GM23248 (cell line): ENCODE data around the gene ATP2C1. TPM values are rescaled to one million over a fixed set of nuclear protein-coding genes. Genes with fewer than 3 reads are reported as not detected.

Source experiments
- DNase-seq: peaks from one replicate; pipeline ENCODE4 v3.0.0-alpha.2; 2015
- H2AFZ ChIP-seq: fragments of 200-600 bp; sonication (generic); 2 replicates; pipeline ENCODE4 v1.6.1; 2016; ENCODE audit warnings: antibody characterized with exemption
- H3F3A ChIP-seq: fragments of 200-600 bp; sonication (generic); 2 replicates; pipeline ENCODE4 v1.6.1; 2016; ENCODE audit warnings: mild to moderate bottlenecking, antibody characterized with exemption, mixed run types; ENCODE audit not compliant: insufficient read depth
- H3K27ac ChIP-seq: fragments of 200-600 bp; sonication (generic); 2 replicates; pipeline ENCODE4 v1.5.1; 2016; ENCODE audit warnings: mild to moderate bottlenecking
- H3K27me3 ChIP-seq: fragments of 200-600 bp; sonication (generic); replicated peaks from 2 replicates; pipeline ENCODE4 v1.6.1; 2016; ENCODE audit warnings: mild to moderate bottlenecking; ENCODE audit not compliant: insufficient read depth
- H3K36me3 ChIP-seq: fragments of 200-600 bp; sonication (generic); 2 replicates; pipeline ENCODE4 v1.6.1; 2016; ENCODE audit warnings: low read depth, mild to moderate bottlenecking
- H3K4me1 ChIP-seq: fragments of 200-600 bp; sonication (generic); 2 replicates; pipeline ENCODE4 v1.6.1; 2016; ENCODE audit warnings: mild to moderate bottlenecking; ENCODE audit not compliant: insufficient read depth
- H3K4me2 ChIP-seq: fragments of 200-600 bp; sonication (generic); one replicate; pipeline ENCODE4 v1.6.1; 2016; ENCODE audit warnings: mild to moderate bottlenecking; ENCODE audit not compliant: unreplicated experiment
- H3K4me3 ChIP-seq: fragments of 200-600 bp; sonication (generic); 2 replicates; pipeline ENCODE4 v1.5.1; 2016; ENCODE audit warnings: mild to moderate bottlenecking
- H3K79me2 ChIP-seq: fragments of 200-600 bp; sonication (generic); 2 replicates; pipeline ENCODE4 v1.6.1; 2016; ENCODE audit warnings: mild to moderate bottlenecking; ENCODE audit not compliant: insufficient read depth
- H3K9ac ChIP-seq: fragments of 200-600 bp; sonication (generic); 2 replicates; pipeline ENCODE4 v1.6.1; 2016; ENCODE audit warnings: mild to moderate bottlenecking
- H3K9me2 ChIP-seq: fragments of 200-600 bp; sonication (generic); 2 replicates; pipeline ENCODE4 v1.6.1; 2016; ENCODE audit warnings: mixed run types, mild to moderate bottlenecking, moderate library complexity; ENCODE audit not compliant: insufficient read depth
- H3K9me3 ChIP-seq: fragments of 200-600 bp; sonication (generic); one replicate; pipeline ENCODE4 v1.6.1; 2017; ENCODE audit warnings: low read depth
- H4K20me1 ChIP-seq: fragments of 200-600 bp; sonication (generic); 2 replicates; pipeline ENCODE4 v1.6.0; 2016; ENCODE audit not compliant: insufficient read depth
- EZH2 ChIP-seq: fragments of 200-600 bp; sonication (generic); IDR thresholded peaks from 2 replicates; pipeline ENCODE4 v1.6.1; 2018; ENCODE audit warnings: antibody characterized with exemption, mild to moderate bottlenecking; ENCODE audit not compliant: insufficient read depth, poor library complexity, severe bottlenecking
- EZH2phosphoT487 ChIP-seq: fragments of 200-600 bp; sonication (generic); IDR thresholded peaks from 2 replicates; pipeline ENCODE4 v1.6.1; 2018; ENCODE audit warnings: antibody characterized with exemption, moderate library complexity, mild to moderate bottlenecking, low read depth; ENCODE audit not compliant: insufficient read depth
- WGBS, 2 experiments: methylation state at CpG; one replicate each; pipeline ENCODE4 v1.1.6; 2015 to 2017; ENCODE audit warnings: low lambda C conversion rate in 2 of 2, low coverage in 1 of 2; ENCODE audit errors: missing lambda C conversion rate in 2 of 2; 5-methylcytosine and 5-hydroxymethylcytosine counted together
- in situ Hi-C: fragments of 300-500 bp; cut with MboI; formaldehyde crosslinking; loops from 2 replicates; pipeline ENCODE4 v1.15.0; 2020
- polyA plus RNA-seq: library from polyadenylated mRNA; unstranded; fragments of >200 nt; fragmentation: Nextera tagmentation; extraction: Ambion mirVana; gene quantifications from 2 replicates; pipeline ENCODE4 v1.2.1, GENCODE V29; 2016
- total RNA-seq: library from RNA; depleted of rRNA; stranded (reverse); fragments of >200 nt; shearing (Covaris generic); gene quantifications from 2 replicates; pipeline ENCODE4 v1.2.3, GENCODE V29; 2014

The ATP2C1 gene
- total and polyA plus RNA-seq, 2 experiments from 2014 or later: 73.6 to 74.7 TPM

DNA sequence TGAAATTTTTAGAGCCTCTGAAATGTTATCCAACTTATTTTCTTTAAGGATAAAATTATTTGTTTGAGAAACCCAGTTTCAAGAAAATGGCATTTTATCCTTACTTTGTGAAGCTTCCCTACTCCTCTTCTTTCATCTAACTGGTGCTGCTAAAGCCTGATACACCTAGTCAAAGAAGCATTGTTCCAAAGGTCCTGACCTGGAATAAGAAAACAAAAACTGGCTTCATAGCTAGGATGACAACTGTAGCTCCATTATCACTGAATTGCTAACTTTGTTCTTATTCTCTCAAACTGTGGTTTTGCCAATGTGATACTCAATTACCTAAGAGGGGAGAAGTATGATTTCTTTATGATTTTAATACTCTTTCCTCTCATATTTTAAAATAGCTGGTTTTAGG is 27.6 kb upstream of the ATP2C1 start:
- TF ChIP-seq EZH2phosphoT487 (no peak), EZH2 (no peak)
- Histone ChIP-seq H4K20me1 (no peaks in the 10 kb centered on the region), H3K9me3 (no peaks in the 10 kb centered on the region), H3K27me3 (no peaks in the 10 kb centered on the region; the same call in 1 of the 2 replicates), H3K36me3 (no peaks in the 10 kb centered on the region), H3K4me3 (no peak overlapping the region), H3F3A (no peaks in the 10 kb centered on the region), H2AFZ (no peak overlapping the region), H3K79me2 (no peaks in the 10 kb centered on the region), H3K4me1 (no peaks in the 10 kb centered on the region), H3K9me2 (no peaks in the 10 kb centered on the region), H3K9ac (no peak overlapping the region), H3K4me2 (no peak overlapping the region), H3K27ac (no peak overlapping the region)
- DNase-seq: no peak
- in situ Hi-C loops: no loop called here

DNA sequence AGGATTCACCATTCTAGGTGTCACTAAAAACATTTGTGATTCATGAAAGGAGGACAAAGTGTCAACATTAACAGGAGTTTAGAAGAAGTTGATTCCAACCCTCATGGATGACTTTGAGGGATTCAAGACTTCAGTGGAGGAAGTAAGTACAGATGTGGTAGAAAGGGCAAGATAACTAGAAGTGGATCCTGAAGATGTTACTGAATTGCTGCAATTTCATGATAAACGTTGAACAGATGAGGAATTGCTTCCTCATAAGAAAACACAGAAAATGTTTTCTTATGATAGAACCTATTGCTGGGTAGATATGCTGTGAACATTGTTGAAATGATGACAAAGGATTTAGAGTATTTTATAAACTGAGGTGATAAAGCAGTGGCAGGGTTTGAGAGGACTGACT is 23.5 kb upstream of the ATP2C1 start:
- Histone ChIP-seq H3K79me2 (no peaks in the 10 kb centered on the region), H2AFZ (no peak overlapping the region), H3F3A (no peaks in the 10 kb centered on the region), H3K27ac (no peak overlapping the region), H3K9ac (no peak overlapping the region), H3K36me3 (no peaks in the 10 kb centered on the region), H3K4me3 (no peak overlapping the region), H3K9me2 (no peaks in the 10 kb centered on the region), H3K4me1 (no peaks in the 10 kb centered on the region), H3K9me3 (no peaks in the 10 kb centered on the region), H3K27me3 (no peaks in the 10 kb centered on the region; the same call in 1 of the 2 replicates), H3K4me2 (no peak overlapping the region), H4K20me1 (no peaks in the 10 kb centered on the region)
- 29 to 38% methylated on average over 1 of the region's 1 CpG for WGBS, 2 experiments
- DNase-seq: no peak
- no peak for TF ChIP-seq EZH2phosphoT487
- TF ChIP-seq EZH2: no peak
- in situ Hi-C loops: no loop called here

DNA sequence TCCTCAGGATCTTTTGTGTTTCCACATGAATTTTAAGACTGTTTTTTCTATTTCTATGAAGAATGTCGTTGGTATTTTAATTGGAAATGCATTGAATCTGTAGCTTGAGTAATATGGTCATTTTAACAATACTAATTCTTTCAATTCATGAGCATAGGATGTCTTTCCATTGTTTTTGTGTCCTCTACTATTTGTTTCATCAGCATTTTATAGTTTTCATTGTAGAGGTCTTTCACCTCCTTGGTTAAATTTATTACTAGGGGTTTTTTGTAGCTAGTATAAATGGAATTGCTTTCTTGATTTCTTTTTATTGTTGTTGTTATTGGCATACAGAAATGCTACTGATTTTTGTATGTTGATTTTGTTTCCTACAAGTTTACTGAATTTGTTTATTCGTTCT is 17.3 kb upstream of the ATP2C1 start:
- in situ Hi-C loops: no loop called here
- H3K4me2 ChIP-seq: no peak overlapping the region
- TF ChIP-seq EZH2 (no peak), EZH2phosphoT487 (no peak)
- no peak overlapping the region for H3K4me3 ChIP-seq
- no peaks in the 10 kb centered on the region for H3K79me2 ChIP-seq
- H3K9ac ChIP-seq: no peak overlapping the region
- no peak overlapping the region for H2AFZ ChIP-seq
- H3K9me2 ChIP-seq: no peaks in the 10 kb centered on the region
- no peaks in the 10 kb centered on the region for H3K27me3 ChIP-seq
- H4K20me1 ChIP-seq: no peaks in the 10 kb centered on the region
- no peaks in the 10 kb centered on the region for H3K4me1 ChIP-seq
- no peaks in the 10 kb centered on the region for H3F3A ChIP-seq
- no peaks in the 10 kb centered on the region for H3K36me3 ChIP-seq
- WGBS, 2 experiments: 13 to 17% methylated on average over 2 of the region's 2 CpGs
- no peak for DNase-seq
- H3K27ac ChIP-seq: no peak overlapping the region
- no peaks in the 10 kb centered on the region for H3K9me3 ChIP-seq

DNA sequence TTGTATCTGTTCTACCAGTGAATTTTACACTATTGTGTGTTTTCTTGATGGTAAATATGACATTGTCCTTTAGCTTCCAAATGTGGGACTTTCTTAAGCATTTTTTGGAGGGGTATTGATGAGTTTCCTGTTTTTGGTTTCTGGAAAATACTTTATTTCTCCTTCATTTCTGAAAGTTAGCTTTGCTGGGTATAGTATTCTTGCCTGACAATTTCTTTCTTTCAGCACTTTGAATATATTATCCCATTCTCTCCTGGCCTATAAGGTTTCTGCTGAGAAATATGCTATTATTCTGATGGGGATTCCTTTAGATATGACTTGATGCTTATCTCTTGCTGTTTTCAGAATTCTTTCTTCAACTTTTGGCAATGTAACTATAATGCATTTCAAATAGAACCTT is 15.4 kb upstream of the ATP2C1 start:
- no peak overlapping the region for H2AFZ ChIP-seq
- in situ Hi-C loops: no loop called here
- H3K9me2 ChIP-seq: no peaks in the 10 kb centered on the region
- DNase-seq: no peak
- no peaks in the 10 kb centered on the region for H3K9me3 ChIP-seq
- no peaks in the 10 kb centered on the region for H3K4me1 ChIP-seq
- no peaks in the 10 kb centered on the region for H4K20me1 ChIP-seq
- H3F3A ChIP-seq: no peaks in the 10 kb centered on the region
- no peaks in the 10 kb centered on the region for H3K79me2 ChIP-seq
- no peak overlapping the region for H3K4me2 ChIP-seq
- TF ChIP-seq EZH2phosphoT487 (no peak), EZH2 (no peak)
- no peak overlapping the region for H3K9ac ChIP-seq
- H3K27me3 ChIP-seq: no peaks in the 10 kb centered on the region
- no peaks in the 10 kb centered on the region for H3K36me3 ChIP-seq
- no peak overlapping the region for H3K4me3 ChIP-seq
- H3K27ac ChIP-seq: no peak overlapping the region

DNA sequence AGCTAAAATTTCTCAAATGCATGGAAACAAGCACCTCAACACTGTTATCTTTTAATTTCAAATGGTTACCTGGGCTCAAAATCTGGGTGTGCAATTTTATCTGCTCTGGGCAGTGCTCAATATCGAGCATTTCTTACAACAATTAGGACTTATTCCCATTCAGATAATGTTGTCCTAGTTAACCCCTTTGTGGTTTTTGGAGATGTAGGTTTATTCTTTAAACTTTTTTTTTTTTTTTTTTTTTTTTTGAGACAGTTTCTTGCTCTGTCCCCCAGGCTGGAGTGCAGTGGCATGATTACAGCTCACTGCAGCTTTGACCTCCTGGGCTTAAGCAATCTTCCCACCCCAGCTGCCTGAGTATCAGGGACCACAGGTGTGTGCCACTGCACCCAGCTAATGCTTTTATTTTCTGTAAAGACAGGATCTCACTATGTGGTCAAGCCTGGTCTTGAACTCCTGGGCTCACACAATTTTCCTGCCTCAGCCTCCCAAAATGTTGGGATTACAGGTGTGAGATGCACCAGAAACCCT is 4.4 kb upstream of the ATP2C1 start:
- 0 to 4% methylated on average over 1 of the region's 1 CpG for WGBS, 2 experiments
- no peaks in the 10 kb centered on the region for H4K20me1 ChIP-seq
- H3F3A ChIP-seq: no peaks in the 10 kb centered on the region; the same call in 1 of the 2 replicates
- H3K9ac ChIP-seq: no peak overlapping the region
- in situ Hi-C loops: no loop called here
- H3K4me3 ChIP-seq: no peak overlapping the region
- no peaks in the 10 kb centered on the region for H3K4me1 ChIP-seq
- H3K79me2 ChIP-seq: peaks cover 5% of the 10 kb centered on the region
- H3K9me2 ChIP-seq: no peaks in the 10 kb centered on the region
- TF ChIP-seq EZH2 (no peak), EZH2phosphoT487 (no peak)
- DNase-seq: no peak
- no peak overlapping the region for H2AFZ ChIP-seq
- no peak overlapping the region for H3K27ac ChIP-seq
- no peaks in the 10 kb centered on the region for H3K36me3 ChIP-seq
- H3K9me3 ChIP-seq: no peaks in the 10 kb centered on the region
- no peak overlapping the region for H3K4me2 ChIP-seq
- no peaks in the 10 kb centered on the region for H3K27me3 ChIP-seq
